Lung (tissue), 12 donors: Measurements from ENCODE around the gene PTPRG. TPM values are rescaled to one million over a fixed set of nuclear protein-coding genes. Genes with fewer than 3 reads are reported as not detected.
A peak's percentile ranks its signal among the peaks of the same experiment; 100 is the strongest.

Source experiments
- ATAC-seq: fragments of 200-7000 bp; cut with Tn5 transposase; one replicate; pipeline ENCODE4 v1.9.1; 2020; ENCODE audit warnings: moderate number of reproducible peaks; ENCODE audit not compliant: insufficient read depth, low FRiP score
- DNase-seq, 3 donors: peaks; one replicate each; pipeline ENCODE4 v3.0.0-alpha.2; 2013 to 2017
- H3K27ac ChIP-seq, 2 donors: one replicate each; pipeline ENCODE4 v1.5.1; 2013; ENCODE audit warnings: mild to moderate bottlenecking in 2 of 2, moderate library complexity in 2 of 2, control low read depth in 1 of 2, inconsistent platforms in 1 of 2, low read depth in 1 of 2, low read length in 1 of 2
- H3K27me3 ChIP-seq, 3 donors: one replicate each; pipeline ENCODE4 v1.5.1; 2013; ENCODE audit warnings: low read length in 2 of 3; ENCODE audit not compliant: control insufficient read depth in 3 of 3, insufficient read depth in 3 of 3
- H3K36me3 ChIP-seq, 4 donors: one replicate each; pipeline ENCODE4 v1.5.1; 2013; ENCODE audit warnings: low read length in 4 of 4, mild to moderate bottlenecking in 1 of 4, moderate library complexity in 1 of 4; ENCODE audit not compliant: control insufficient read depth in 4 of 4, insufficient read depth in 4 of 4
- H3K4me1 ChIP-seq, 5 donors: one replicate each; pipeline ENCODE4 v1.5.1; 2013; ENCODE audit warnings: low read length in 5 of 5, mild to moderate bottlenecking in 2 of 5, moderate library complexity in 1 of 5; ENCODE audit not compliant: control insufficient read depth in 5 of 5, insufficient read depth in 5 of 5
- H3K4me3 ChIP-seq: one replicate; pipeline ENCODE4 v1.5.1; 2013; ENCODE audit warnings: mild to moderate bottlenecking, control low read depth, moderate library complexity
- H3K9ac ChIP-seq, 2 donors: one replicate each; pipeline ENCODE4 v1.5.1; 2013; ENCODE audit warnings: low read length in 2 of 2, control low read depth in 1 of 2; ENCODE audit not compliant: insufficient read depth in 1 of 2
- H3K9me3 ChIP-seq, 4 donors: one replicate each; pipeline ENCODE4 v1.5.1; 2013; ENCODE audit warnings: low read length in 3 of 4, mild to moderate bottlenecking in 1 of 4, moderate library complexity in 1 of 4; ENCODE audit not compliant: control insufficient read depth in 4 of 4, insufficient read depth in 3 of 4
- WGBS, 2 donors: extraction: QIAGEN DNeasy Blood & Tissue Kit; methylation state at CpG; one replicate each; pipeline ENCODE4 v1.1.7; 2013; 5-methylcytosine and 5-hydroxymethylcytosine counted together
- polyA plus RNA-seq, 2 donors: library from polyadenylated mRNA; stranded (reverse); fragments of 200-250 nt; gene quantifications; one replicate each; pipeline ENCODE4 v1.2.1, GENCODE V29; 2013
- total RNA-seq, 2 donors: library from RNA; depleted of rRNA in 1 of 2; stranded (reverse); fragments of >200 nt in 1 of 2; gene quantifications; one replicate each; pipeline ENCODE4 v1.2.1, GENCODE V29; 2014 to 2021
- TF ChIP-seq, protein P1 (sequence below): IDR thresholded peaks from 2 replicates; pipeline ENCODE4 v1.5.1; 2012; ENCODE audit warnings: mild to moderate bottlenecking; ENCODE audit errors: control extremely low read depth, extremely low read depth
- donor health status: control.
- donor health status: control.
- donor health status: Bipolar disorder and iron deficiency.
- donor health status: healthy.
- donor health status: DM: yes; HTN: yes; CAD: no.

The PTPRG gene
- total and polyA plus RNA-seq, 4 donors: 8.5 to 131 (median 75.9) TPM

- H3K36me3 ChIP-seq: no peaks in the 10 kb centered on the region
- H3K27ac ChIP-seq: no peak overlapping the region
- DNase-seq (no peak), ATAC-seq (no peak)
- H3K4me1 ChIP-seq: peaks cover 0 to 10% (median 3%) of the 10 kb centered on the region in 5 donors
- no peaks in the 10 kb centered on the region for H3K9me3 ChIP-seq
- TF ChIP-seq, protein P1, sequence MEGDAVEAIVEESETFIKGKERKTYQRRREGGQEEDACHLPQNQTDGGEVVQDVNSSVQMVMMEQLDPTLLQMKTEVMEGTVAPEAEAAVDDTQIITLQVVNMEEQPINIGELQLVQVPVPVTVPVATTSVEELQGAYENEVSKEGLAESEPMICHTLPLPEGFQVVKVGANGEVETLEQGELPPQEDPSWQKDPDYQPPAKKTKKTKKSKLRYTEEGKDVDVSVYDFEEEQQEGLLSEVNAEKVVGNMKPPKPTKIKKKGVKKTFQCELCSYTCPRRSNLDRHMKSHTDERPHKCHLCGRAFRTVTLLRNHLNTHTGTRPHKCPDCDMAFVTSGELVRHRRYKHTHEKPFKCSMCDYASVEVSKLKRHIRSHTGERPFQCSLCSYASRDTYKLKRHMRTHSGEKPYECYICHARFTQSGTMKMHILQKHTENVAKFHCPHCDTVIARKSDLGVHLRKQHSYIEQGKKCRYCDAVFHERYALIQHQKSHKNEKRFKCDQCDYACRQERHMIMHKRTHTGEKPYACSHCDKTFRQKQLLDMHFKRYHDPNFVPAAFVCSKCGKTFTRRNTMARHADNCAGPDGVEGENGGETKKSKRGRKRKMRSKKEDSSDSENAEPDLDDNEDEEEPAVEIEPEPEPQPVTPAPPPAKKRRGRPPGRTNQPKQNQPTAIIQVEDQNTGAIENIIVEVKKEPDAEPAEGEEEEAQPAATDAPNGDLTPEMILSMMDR: no peak
- no peak overlapping the region for H3K9ac ChIP-seq
- no peaks in the 10 kb centered on the region for H3K27me3 ChIP-seq
- no peak overlapping the region for H3K4me3 ChIP-seq
Measured at GRCh38 chr3:61882253-61882652, 320.9 kb downstream of the PTPRG start.

DNA sequence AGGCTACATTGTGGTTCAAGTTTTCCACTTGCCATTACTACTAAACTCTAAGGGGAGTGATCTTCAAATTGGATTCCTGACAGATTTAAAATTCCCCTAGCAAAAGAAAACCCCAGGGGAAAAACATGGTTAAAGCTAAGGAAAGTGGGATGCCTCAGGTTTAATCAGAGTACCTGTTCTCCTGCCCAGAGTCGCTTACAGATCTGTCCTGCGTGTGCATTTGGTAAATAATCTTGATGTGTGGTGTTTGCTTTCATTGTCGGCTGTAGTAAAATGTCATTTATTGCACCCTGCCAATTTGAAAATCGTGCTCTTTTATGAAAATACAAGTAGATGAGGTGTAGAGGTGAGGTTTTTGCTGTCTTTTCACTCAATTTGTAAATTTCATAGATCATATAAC, 323.4 kb downstream of the PTPRG start:
- H3K27me3 ChIP-seq: no peaks in the 10 kb centered on the region
- no peaks in the 10 kb centered on the region for H3K36me3 ChIP-seq
- no peak overlapping the region for H3K4me3 ChIP-seq
- TF ChIP-seq, protein P1: no peak
- 78 to 83% methylated on average over 4 of the region's 4 CpGs for WGBS, 2 donors
- no peak overlapping the region for H3K27ac ChIP-seq
- H3K9ac ChIP-seq: no peak overlapping the region
- no peak for DNase-seq
- ATAC-seq: no peak
- H3K4me1 ChIP-seq: peaks cover 0 to 6% (median 0%) of the 10 kb centered on the region in 5 donors
- H3K9me3 ChIP-seq: no peaks in the 10 kb centered on the region

DNA sequence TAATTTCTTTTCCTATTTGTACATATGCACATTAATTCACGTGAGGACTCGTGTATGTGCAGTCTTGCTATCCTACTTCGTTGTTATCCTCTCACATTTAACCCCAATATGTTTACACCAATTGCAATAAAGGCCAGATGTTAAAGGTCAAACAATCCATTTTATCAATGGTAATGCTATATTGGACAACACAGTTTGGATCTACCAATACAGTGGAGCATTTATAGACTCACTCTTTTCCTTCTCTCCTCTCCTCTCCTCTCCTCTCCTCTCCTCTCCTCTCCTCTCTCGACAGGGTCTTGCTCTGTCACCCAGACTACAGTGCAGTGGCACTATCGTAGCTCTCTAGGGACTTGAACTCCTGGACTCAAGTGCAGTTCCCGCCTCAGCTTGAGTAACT, 324.0 kb downstream of the PTPRG start:
- Histone ChIP-seq H3K36me3 (no peaks in the 10 kb centered on the region), H3K27me3 (no peaks in the 10 kb centered on the region), H3K27ac (no peak overlapping the region), H3K4me1 (peaks cover 0 to 6% (median 0%) of the 10 kb centered on the region in 5 donors), H3K9me3 (no peaks in the 10 kb centered on the region), H3K4me3 (no peak overlapping the region), H3K9ac (no peak overlapping the region)
- 91 to 97% methylated on average over 5 of the region's 6 CpGs for WGBS, 2 donors
- TF ChIP-seq, protein P1: no peak
- ATAC-seq (no peak), DNase-seq (no peak)

- TF ChIP-seq, protein P1: no peak
- DNase-seq: peak in 2 of 3 donors; percentile 53 to 69
- no peaks in the 10 kb centered on the region for H3K27me3 ChIP-seq
- H3K4me1 ChIP-seq: peaks cover 0 to 6% (median 5%) of the 10 kb centered on the region in 5 donors
- no peak overlapping the region for H3K27ac ChIP-seq
- 62 to 88% methylated on average over 1 of the region's 1 CpG for WGBS, 2 donors
- no peaks in the 10 kb centered on the region for H3K9me3 ChIP-seq
- no peak overlapping the region for H3K4me3 ChIP-seq
- H3K36me3 ChIP-seq: no peaks in the 10 kb centered on the region
- ATAC-seq: no peak
- H3K9ac ChIP-seq: no peak overlapping the region
Measured at GRCh38 chr3:61887206-61887605, 325.8 kb downstream of the PTPRG start.
